GM19328 (cell line): ENCODE results near the gene WDR1.

ENCODE experiments used
- ATAC-seq: cut with Tn5 transposase; IDR thresholded peaks from one replicate; pipeline ENCODE4 v1.9.1; 2021; ENCODE audit warnings: mild to moderate bottlenecking, moderate library complexity; ENCODE audit not compliant: unreplicated experiment

WDR1 gene

DNA sequence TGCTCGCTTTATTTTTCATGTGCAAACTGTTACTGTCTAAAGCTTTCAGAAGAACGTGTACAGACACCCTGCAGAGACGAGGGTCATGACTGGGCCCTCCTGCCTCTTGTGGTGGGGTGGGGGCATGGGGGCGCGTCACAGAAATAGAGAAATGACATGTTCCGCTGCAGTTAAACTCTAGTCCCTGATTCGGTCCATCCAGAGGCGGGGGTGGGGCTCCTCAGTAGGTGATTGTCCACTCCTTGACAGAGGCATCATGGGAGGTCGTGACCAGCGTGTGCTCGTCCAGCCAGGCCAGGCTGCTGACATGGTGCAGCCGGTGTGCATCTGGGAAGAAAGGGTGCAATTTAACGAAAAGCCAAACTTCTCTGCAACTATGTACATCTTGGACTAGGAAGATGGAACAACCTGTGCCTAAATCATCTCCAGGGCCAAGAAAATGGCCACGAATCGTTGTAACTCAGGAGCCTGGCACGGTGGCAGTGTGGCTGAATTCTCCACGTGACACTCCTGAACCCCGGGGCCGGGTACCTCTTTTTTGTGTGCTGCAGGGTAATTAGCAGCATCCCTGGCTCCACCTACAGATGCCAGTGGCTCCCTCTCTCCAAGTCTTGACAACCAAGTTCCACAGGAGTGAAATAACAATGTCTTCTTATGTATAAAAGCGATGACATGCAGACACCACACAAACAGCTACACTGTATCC, 41.3 kb downstream of the WDR1 start:
- ATAC-seq: no peak

DNA sequence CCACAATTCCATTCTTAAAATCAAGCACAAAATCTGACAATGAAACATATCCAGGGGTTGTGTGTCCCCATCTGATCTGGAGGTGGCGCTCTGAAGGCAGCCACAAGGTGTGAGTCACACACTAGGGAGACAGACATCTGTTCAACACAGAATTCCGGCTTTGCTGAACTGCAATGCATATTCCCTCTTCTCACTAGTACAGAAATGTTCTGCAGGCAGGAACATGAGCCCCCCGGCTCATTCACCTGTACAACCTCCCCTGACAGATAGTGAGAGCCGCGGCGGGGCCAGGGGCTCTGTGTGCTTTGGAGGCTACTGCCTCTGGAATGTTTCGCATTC, 41.9 kb downstream of the WDR1 start:
- no peak for ATAC-seq

DNA sequence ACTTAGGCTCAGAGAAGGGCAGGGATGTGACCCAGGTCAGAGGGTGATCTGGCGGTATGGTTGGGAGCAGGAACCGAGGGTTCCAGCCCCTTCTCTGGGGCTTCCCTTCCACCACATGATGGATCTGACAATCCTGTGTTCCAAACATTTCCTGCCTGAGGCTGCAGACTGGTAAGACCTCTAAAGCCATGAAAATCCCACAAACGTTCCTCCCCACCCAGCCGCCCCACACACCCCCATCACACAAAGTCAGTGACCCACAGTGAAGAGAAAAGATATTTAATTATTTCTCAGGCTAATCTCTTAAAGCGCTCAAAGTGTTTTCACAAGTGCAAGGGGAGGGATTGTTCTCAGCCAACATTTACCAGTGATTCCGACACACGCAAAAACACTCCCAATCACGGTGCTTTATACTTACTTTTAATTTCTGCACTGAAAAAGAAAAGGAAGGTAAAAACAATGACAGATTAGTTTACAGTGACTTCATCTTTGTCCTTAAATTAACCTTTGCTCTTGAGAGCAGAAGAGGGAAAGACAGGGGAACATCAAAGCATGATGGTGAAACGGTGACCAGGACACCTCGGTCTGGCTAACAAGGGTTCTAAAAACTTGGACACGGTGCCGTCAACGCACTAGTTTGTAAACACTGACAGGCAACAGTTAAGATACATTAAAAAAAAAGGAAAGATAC, 42.4 kb downstream of the WDR1 start:
- ATAC-seq: no peak

DNA sequence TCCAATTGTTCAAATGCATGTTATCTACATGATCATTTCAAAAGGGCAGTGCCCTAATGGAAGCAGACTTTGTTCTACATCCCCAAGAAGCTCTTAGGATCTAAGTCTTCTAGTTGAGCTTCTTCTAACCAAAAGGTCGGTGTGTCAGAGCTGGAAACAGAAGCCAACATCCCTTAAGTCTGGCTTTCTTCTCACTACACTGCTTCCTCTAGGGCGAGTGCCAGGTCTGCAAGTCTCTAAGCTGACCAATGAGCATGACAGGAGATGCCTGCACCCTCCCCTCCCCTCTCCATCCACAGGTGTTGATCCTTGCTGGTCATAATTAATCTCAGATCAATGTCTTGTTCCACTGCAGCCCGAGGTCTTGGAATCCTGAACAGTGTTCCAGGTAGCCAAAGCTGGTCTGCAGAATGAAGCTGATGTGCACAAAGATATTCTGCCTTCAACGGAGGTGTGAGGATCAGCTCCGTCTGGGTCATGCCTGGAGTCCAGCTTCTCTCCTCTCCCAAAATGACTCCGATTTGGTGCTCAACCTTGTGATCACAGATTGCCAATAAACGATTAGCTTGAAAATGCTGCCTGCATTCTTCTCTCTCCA, 44.1 kb downstream of the WDR1 start:
- ATAC-seq: no peak

DNA sequence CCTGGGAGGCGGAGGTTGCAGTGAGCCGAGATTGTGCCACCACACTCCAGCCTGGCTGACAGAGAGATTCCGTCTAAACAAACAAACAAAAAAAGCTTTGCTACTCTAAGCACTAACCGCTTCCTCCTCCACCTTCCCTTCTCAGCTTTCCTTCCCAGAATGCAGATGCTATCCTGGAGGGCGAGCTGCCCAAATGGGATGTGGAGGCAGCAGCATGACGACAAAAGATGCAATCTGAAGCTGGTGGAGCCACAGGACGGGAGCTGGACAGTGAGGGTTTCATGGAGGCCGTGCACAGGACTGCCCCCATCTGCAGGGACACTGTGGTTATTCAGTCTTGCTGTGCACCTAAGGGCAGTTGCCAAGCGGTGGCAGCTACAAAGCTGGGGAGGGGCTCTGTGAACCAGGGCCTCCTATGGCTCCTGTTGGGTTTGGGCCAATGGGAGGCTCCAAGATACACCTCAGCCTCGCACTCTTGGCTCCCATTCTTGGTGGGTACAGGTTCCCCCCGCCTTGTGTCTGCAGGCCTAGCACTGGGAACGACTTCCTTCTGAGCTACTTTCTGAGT, 47.4 kb downstream of the WDR1 start:
- ATAC-seq: no peak

DNA sequence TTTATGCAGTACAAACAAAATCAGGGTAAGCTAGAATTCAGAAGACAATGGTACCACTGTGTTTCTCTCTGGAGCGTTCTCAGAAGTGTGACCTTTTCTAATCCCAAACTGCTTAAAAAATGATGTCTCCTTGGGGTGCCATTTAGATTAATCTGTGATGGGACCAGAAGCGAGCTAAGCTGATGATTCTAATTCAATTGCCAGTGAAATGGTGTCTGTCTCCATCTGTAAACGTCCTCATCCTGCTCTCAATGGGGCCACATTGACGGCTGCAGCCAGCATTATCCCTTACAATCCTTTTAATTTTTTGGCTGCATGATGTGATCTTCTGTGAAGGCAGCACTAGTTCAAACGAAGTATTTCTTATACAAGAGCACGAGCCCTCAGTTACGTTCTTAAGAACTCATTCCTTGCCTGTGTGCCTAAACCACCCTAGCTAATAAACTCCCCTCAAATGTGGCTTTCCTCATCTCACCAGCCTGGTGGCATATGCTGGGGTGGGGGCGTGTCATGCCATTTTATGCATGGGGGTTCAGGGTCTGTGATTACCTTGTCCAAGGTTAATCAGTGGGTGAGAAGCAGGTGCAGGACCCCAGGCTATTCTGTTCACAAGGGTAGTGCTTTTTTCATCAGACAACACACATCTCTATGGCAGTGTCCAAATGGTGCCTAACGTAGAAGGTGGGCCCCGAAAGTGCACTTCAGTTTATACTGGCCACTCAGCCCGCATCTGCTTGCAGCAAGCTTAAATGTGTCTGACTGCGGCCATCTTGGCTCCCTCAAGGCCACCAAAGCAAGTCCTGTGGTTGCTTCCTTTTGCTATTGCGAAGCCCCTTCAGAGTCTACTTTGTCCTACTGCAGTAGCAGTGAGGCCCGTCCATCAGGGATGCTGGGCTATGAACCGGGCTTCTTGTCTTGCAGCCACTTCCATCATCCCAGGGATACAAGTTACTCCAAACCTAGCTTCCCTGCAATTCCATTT, 49.6 kb downstream of the WDR1 start:
- no peak for ATAC-seq

DNA sequence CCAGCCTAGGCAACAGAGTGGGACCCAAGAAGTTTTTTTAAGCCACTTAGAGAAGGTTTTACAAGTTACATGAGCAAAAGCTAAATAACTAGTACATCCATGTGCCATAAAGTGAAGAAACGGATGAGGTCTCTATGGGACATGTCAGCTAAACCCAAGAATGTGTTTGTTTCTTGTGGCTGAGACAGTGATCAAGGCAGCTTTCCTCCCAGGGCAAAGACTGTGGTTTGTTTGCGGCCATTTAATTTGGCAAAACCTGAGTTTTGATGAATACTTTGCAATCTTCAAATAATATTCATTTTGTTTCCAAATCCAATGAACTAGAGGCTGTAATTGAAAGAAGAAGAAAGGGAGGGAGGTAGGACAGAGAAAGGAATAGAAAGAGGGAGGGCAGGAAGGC, 50.4 kb downstream of the WDR1 start:
- ATAC-seq: no peak

DNA sequence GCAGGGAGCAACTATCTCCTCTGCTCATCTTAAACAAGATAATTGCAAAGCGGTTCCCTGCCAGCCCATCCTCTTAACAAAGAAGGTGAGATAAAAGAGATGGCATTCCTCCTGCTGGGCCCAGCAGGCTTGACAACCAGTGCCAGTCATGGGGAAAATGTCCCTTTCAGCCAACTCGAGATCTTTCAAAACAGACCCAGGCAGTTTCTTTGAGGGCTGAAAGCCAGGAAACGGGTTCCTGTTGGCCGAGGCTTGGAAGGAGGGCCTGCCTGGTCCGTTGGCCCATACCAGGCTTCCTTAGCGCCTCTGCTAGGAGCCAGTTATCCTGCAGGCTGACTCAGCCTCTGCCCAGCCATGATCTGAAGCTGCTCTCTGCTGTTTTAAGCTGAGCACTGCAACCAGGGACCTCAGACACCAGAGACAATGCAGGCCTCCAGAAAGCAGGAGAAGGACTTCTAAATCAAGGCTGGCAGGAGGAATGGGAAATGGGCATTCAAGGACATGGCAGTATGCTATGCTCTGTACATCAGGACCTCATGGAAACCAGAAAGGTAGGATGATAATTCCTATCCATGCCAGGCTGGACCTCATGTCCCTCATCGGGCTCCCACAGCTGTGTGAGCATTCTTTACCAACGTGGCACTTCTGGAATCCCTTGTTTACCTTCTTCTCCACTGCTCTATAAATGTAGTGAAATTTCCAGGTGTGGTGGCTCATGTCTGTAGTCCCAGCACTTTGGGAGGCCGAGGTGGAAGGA, 52.9 kb downstream of the WDR1 start:
- no peak for ATAC-seq

DNA sequence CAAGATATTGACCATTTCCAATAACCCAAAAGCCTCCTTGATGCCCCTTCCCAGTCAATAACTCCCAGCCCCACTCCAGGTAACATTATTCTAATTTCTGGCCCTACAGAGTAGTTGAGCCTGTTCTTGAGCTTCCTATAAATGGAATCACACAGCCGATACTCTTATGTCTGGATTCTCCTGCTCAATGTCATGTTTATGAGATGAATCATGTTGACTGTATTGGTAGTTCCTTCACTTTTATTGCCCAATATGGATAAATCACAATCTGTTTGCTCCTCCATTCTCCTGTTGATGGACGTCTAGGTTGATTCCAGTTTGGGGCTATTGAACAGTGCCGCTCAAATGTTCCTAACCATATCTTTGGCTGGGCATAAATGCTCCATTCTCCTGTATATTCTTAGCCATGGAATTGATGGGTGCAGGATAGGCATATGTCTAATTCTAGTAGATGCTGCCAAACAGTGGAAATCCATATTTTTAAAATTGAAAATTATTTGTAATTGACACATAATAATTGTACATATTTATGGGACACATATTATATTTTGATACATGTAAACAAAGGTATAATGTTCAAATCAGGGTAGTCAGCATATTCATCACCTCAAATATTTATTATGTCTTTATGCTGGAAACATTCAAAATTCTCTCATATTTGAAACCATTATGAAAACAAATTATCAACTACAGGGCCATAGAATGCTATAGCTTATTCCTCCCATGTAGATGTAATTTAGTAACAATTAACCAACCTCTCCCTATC, 54.8 kb downstream of the WDR1 start:
- ATAC-seq: no peak

DNA sequence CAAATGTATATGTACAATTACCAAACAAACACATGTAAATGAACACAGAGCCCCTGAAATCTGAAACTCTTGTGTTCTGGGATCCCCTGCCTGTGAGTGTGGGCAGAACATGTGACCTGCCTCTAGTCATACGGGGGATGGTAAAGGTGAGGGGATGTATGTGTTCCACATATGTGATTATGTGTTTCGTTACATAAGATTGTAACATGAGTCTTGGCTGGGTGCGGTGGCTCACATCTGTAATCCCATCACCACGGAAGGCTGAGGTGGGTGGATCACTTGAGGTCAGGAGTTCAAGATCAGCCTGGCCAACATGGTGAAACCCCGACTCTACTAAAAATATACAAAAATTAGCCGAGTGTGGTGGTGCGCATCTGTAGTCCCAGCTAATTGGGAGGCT, 58.2 kb downstream of the WDR1 start:
- ATAC-seq: no peak

DNA sequence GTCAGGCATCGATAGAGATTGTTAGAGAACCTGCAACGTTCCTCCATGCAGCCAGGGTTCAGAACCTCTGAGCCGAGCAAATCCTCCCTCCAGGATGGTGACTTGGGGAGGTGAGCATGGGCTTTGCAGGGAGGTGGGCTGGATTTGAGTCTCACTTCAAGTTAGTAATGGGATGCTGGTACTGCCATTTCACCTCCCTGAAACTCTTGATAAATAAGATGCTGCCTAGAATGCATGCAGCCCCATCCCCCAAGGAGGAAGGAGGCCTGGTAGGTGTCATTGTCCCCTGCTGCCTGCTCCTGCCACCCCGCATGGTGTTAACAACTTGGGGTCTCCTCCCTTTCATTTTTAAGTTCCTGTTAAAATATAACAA, 59.6 kb downstream of the WDR1 start:
- no peak for ATAC-seq

DNA sequence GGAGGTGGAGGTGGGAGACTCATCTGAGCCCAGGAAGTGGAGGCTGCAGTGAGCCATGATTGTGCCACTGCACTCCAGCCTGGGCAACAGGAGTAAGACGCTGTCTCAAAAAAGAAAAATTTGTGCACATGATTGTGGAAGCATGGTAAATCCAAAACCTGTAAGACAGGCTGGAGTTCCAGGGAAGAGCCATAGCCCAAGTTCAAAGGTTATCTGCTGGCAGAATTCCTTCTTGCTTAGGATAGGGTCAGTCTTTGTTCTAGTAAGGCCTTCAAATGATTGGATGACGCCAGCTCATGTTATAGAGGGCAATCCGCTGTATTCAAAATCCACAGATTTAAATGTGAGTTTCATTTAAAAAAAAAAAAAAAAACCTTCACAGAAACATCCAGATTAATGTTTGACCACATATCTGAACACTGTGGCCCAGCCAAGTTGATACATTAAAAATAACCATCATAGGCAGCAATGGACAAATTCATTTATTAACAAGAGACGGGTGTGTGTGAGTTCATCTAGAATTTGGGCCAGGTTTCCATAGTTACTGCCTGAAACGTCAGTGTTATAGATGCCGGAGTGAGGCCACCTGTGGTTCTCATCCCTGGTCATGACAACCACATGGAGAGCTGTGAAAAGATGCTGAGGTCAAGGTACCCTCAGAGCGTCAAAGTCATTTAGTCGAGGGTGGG, 60.1 kb downstream of the WDR1 start:
- no peak for ATAC-seq

DNA sequence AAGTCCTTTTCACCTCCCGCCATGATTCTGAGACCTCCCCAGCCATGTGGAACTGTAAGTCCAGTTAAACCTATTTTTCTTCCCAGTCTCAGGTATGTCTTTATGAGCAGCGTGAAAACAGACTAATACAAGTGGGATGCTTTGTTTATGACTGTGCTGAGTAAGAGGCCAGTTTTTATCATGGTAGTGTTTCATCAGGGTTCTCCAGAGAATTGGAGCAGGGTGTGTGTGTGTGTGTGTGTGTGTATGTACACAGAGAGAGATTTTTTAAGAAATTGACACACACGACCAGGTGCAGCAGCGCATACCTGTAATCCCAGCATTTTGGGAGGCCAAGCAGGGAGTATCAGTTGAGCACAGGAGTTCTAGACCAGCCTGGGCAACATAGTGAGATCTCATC, 60.7 kb downstream of the WDR1 start:
- ATAC-seq: no peak

DNA sequence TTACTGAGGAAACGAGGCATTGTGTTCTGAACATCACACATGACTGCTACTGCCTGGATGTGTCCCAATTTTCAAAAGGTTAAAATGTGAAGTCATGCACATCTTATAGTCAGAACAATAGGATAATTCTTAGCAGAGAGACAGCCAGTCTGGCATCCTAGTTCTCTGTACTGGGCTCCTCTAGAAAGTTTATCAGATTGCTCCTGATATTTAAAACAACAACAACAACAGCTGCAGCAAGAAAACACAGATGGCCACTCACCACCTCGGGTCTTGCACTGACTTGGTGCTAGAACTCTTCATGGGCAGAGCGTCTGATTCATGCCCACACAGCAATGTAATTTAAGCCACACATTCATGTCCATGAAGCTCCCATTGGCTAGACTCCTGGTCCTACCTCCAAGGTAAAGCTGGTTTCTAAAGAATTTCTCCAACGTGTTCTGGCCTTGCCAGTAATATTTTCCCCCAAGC, 62.0 kb downstream of the WDR1 start:
- ATAC-seq: no peak

DNA sequence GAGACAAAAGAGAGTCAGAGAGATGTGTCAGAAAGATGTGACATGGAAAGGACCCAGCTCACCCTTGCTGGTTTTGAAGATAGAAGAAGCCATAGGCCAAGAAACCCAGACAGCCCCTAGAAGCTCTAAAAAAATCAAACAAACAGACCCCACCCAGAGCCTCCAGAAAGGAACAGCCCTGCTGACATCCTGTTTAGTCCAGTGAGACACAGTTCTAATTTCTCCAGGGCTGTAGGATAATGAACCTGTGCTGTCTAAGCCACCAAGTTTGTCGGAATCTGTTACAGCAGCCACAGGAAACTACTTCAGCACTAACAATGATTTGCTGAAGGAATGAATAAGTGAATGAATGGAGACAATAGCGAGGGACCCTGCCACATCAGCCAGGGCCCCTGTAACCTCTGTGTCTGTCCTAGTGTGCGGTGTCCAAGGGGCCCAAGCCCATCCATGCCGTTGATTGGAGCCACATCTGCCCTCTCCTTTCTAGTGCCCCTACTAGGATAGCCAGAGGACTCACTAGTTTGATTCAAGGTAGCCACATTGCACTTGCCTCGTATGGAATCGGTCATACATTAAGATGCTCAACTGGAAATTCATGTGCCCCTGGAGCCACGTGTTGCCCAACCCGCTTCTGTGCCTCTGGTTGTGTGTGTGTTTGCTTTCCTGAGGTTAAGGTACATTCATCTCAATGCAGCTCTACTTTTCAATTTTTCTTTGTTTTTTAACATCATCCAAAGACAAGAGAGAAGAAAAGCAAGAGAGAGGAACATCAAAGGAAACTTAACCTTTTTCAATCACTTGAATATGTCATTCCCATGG, 62.8 kb downstream of the WDR1 start:
- ATAC-seq: no peak

DNA sequence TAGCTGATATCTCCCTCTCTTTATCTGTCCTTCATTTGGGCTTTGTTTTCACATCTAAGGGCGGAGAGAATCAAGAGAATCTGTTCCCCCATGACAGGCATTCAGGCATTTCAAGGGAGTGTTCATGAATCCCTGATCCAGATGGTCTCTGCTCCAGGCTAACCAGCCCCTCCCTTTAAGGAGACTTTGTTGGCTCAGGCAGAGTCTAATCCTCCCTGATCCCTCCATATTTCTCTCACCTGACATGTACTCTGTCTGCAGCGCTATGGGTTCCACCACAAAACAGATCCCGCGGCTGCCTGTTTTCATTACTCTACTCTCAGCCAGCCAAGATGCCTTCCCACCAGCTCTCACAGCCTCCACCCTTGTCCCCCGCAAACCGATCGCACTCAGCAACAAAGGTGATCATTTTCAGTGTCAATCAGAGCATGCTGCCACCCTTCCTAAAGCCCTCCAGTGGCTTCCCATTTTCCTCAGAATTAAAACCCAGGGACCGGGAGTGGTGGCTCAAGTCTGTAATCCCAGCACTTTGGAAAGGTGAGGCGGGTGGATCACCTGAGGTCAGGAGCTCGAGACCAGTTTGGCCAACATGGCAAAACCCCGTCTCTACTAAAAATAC, 65.0 kb downstream of the WDR1 start:
- ATAC-seq: no peak

DNA sequence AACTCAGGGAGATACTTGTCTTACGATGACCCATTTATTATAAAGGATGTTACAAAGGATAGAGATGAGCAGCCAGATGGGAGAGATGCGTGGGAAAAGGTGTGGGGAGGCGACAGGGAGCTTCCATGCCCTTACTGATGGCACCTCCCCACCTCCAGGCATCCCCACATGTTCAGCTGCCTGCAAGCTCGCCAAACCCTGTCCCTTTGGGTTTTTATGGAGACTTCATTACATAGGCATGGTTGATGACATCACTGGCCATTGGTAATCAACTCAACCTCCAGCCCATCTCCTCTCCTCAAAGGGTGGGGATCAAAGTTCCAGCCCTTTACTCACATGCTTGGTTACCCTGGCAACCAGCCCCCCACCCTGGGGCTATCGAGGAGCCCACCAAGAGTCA, 65.9 kb downstream of the WDR1 start:
- ATAC-seq: no peak

DNA sequence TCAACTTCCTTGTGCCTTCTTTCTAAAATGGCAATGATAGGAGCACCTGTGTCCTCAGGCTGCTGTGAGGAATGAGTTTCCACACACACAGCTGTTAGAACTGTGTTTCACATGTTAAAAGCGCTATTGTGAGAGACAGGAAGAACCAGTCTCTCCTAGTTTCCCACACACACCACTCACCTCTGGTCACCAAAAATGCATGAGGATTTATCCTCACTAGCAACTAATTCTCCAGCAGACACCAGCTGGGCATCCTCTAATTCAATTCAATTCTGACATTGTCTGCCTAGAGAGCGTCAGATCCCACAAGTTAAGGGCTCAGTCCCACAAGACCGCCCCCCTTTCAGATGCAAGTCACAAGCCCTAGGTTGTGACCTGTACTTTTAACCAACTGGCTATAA, 66.3 kb downstream of the WDR1 start:
- ATAC-seq: no peak
